Adrenal gland (tissue), 5 donors: ENCODE data around the gene KCNJ1.

Experiments
- CTCF ChIP-seq, 6 experiments: fragments of 450-650 bp in 4 of 6; fragments of 200-600 bp in 2 of 6; sonication (generic) in 1 of 6; IDR thresholded peaks; 1 replicate in 5 of 6; 2 replicates in 1 of 6; pipeline versions ENCODE4 v1.5.1 to v1.8.0; 2016 to 2021; ENCODE audit warnings: antibody characterized with exemption in 6 of 6, mild to moderate bottlenecking in 2 of 6, moderate library complexity in 1 of 6
- POLR2A ChIP-seq, 2 donors: fragments of 450-650 bp; IDR thresholded peaks; one replicate each; pipeline ENCODE4 v1.6.1; 2017; ENCODE audit warnings: antibody characterized with exemption in 2 of 2, mild to moderate bottlenecking in 2 of 2, moderate library complexity in 1 of 2
- donor health status: DM: no; HTN: no; CAD: no.

- TF ChIP-seq CTCF (IDR thresholded peaks at IDR 0.05) (no peak), POLR2A (IDR thresholded peaks at IDR 0.05) (no peak)
Observed at GRCh38 chr11:128862908-128863660, 4.0 kb downstream of the KCNJ1 start.
